Glutamatergic neuron (in vitro differentiated cells): ENCODE measurements around the gene HOXA11. TPM values are rescaled to one million over a fixed set of nuclear protein-coding genes. Genes with fewer than 3 reads are reported as not detected.

Source experiments
- DNase-seq: peaks from one replicate; pipeline ENCODE4 v3.0.0; 2022
- H3K27ac Mint-ChIP-seq: one replicate; pipeline ENCODE4 v1.8.0; 2020; ENCODE audit warnings: mild to moderate bottlenecking, mixed read lengths, inconsistent platforms; ENCODE audit not compliant: unreplicated experiment
- H3K27me3 Mint-ChIP-seq: one replicate; pipeline ENCODE4 v1.8.0; 2020; ENCODE audit warnings: mild to moderate bottlenecking, moderate library complexity, mixed read lengths, inconsistent platforms; ENCODE audit not compliant: unreplicated experiment
- H3K36me3 Mint-ChIP-seq: one replicate; pipeline ENCODE4 v1.8.0; 2020; ENCODE audit warnings: mild to moderate bottlenecking, mixed read lengths, inconsistent platforms; ENCODE audit not compliant: unreplicated experiment
- H3K4me1 Mint-ChIP-seq: one replicate; pipeline ENCODE4 v1.8.0; 2020; ENCODE audit warnings: mild to moderate bottlenecking, low read depth, mixed read lengths, inconsistent platforms; ENCODE audit not compliant: unreplicated experiment
- H3K4me3 Mint-ChIP-seq: one replicate; pipeline ENCODE4 v1.8.0; 2020; ENCODE audit warnings: mild to moderate bottlenecking, mixed read lengths, inconsistent platforms; ENCODE audit not compliant: unreplicated experiment
- H3K9me3 Mint-ChIP-seq: one replicate; pipeline ENCODE4 v1.8.0; 2020; ENCODE audit warnings: mild to moderate bottlenecking, moderate library complexity, mixed read lengths, inconsistent platforms; ENCODE audit not compliant: unreplicated experiment
- CTCF ChIP-seq: fragments of 200-600 bp; sonication (generic); IDR thresholded peaks from one replicate; pipeline ENCODE4 v1.5.0; 2021; ENCODE audit not compliant: partially characterized antibody, unreplicated experiment
- total RNA-seq: library from RNA; stranded (reverse); fragmentation: NEBNext Ultra II Directional; extraction: Animal tissue kit (Norgen Biotek cat#: 25700); gene quantifications from one replicate; pipeline ENCODE4 v1.2.1, GENCODE V29; 2021; ENCODE audit not compliant: unreplicated experiment

The HOXA11 gene
- total RNA-seq, 1 donor from 2014 or later: not detected

GRCh38 chr7:27166531-27167505, 18.2 kb downstream of the HOXA11 start:
- Mint-ChIP-seq H3K9me3 (peaks cover 20% of the 10 kb centered on the region), H3K4me3 (no peak overlapping the region), H3K4me1 (peaks cover 2% of the 10 kb centered on the region), H3K36me3 (peaks cover 4% of the 10 kb centered on the region), H3K27me3 (peaks cover 48% of the 10 kb centered on the region), H3K27ac (no peak overlapping the region)
- no peak for TF ChIP-seq CTCF
- DNase-seq: peak; percentile 9

- Mint-ChIP-seq H3K4me1 (peaks cover 2% of the 10 kb centered on the region), H3K4me3 (no peak overlapping the region), H3K36me3 (peaks cover 4% of the 10 kb centered on the region), H3K27ac (no peak overlapping the region), H3K9me3 (peaks cover 17% of the 10 kb centered on the region), H3K27me3 (peaks cover 44% of the 10 kb centered on the region)
- peak; percentile 25 for DNase-seq
- TF ChIP-seq CTCF: no peak
Measured at GRCh38 chr7:27165996-27166530, 19.0 kb downstream of the HOXA11 start.

GRCh38 chr7:27165089-27165995, 19.7 kb downstream of the HOXA11 start, which contains the start of gene HOXA9:
HOXA9 (minus strand) TSS chr7:27165537; CDS start chr7:27165457, 80 bp downstream.
- no peaks in the 10 kb centered on the region for H3K36me3 Mint-ChIP-seq
- H3K27ac Mint-ChIP-seq: no peak within 1 kb of the TSS
- H3K9me3 Mint-ChIP-seq: peaks cover 16% of the 10 kb centered on the region
- TF ChIP-seq CTCF: no peak
- H3K27me3 Mint-ChIP-seq: peaks cover 43% of the 10 kb centered on the region
- peak within 1 kb of the TSS; percentile 34 for H3K4me3 Mint-ChIP-seq
- H3K4me1 Mint-ChIP-seq: peaks cover 2% of the 10 kb centered on the region
- peak; percentile 11 for DNase-seq

GRCh38 chr7:27164367-27165088, 20.5 kb downstream of the HOXA11 start:
- Mint-ChIP-seq H3K4me1 (peaks cover 2% of the 10 kb centered on the region), H3K9me3 (peaks cover 16% of the 10 kb centered on the region), H3K4me3 (no peak overlapping the region), H3K36me3 (peaks cover 5% of the 10 kb centered on the region), H3K27ac (no peak overlapping the region), H3K27me3 (peaks cover 46% of the 10 kb centered on the region)
- peak; percentile 68 for DNase-seq
- TF ChIP-seq CTCF: no peak
